Loucy (cell line): ENCODE results near the gene ATRNL1.

Experiments
- H2AFZ ChIP-seq: fragments of 200-600 bp; sonication (generic); 2 replicates; pipeline ENCODE4 v1.6.0; 2016; ENCODE audit warnings: antibody characterized with exemption, mild to moderate bottlenecking, low read length, moderate library complexity
- H3F3A ChIP-seq: fragments of 200-600 bp; 2 replicates; pipeline ENCODE4 v1.6.0; 2016; ENCODE audit warnings: antibody characterized with exemption, low read depth, mild to moderate bottlenecking
- H3K27me3 ChIP-seq: fragments of 200-600 bp; sonication (generic); 2 replicates; pipeline ENCODE4 v1.6.1; 2014; ENCODE audit warnings: low read length, mild to moderate bottlenecking; ENCODE audit not compliant: insufficient read depth, poor library complexity, severe bottlenecking
- H3K36me3 ChIP-seq: fragments of 200-600 bp; sonication (generic); 2 replicates; pipeline ENCODE4 v1.6.1; 2016; ENCODE audit warnings: low read length; ENCODE audit not compliant: insufficient read depth
- H3K4me1 ChIP-seq: fragments of 200-600 bp; sonication (generic); 2 replicates; pipeline ENCODE4 v1.5.1; 2014; ENCODE audit warnings: low read length, mild to moderate bottlenecking; ENCODE audit not compliant: insufficient read depth, poor library complexity, severe bottlenecking
- H3K4me2 ChIP-seq: fragments of 200-600 bp; sonication (generic); 2 replicates; pipeline ENCODE4 v1.6.0; 2014; ENCODE audit warnings: antibody characterized with exemption, low read length, low read depth, mild to moderate bottlenecking; ENCODE audit not compliant: poor library complexity, severe bottlenecking
- H3K4me3 ChIP-seq: fragments of 200-600 bp; sonication (generic); 2 replicates; pipeline ENCODE4 v1.5.1; 2014; ENCODE audit warnings: low read length, mild to moderate bottlenecking, mixed read lengths; ENCODE audit not compliant: poor library complexity, severe bottlenecking
- H3K79me2 ChIP-seq: fragments of 200-600 bp; sonication (generic); 2 replicates; pipeline ENCODE4 v1.6.1; 2014; ENCODE audit warnings: low read length; ENCODE audit not compliant: insufficient read depth
- H3K9ac ChIP-seq: fragments of 200-600 bp; sonication (generic); 2 replicates; pipeline ENCODE4 v1.6.0; 2014; ENCODE audit warnings: mild to moderate bottlenecking, low read depth, low read length, moderate library complexity; ENCODE audit not compliant: poor library complexity, severe bottlenecking
- H3K9me2 ChIP-seq: fragments of 200-600 bp; sonication (generic); replicated peaks from 2 replicates; pipeline ENCODE4 v1.6.1; 2016; ENCODE audit warnings: low read depth, low read length, mixed read lengths
- H3K9me3 ChIP-seq: fragments of 200-600 bp; sonication (generic); 2 replicates; pipeline ENCODE4 v1.6.1; 2014; ENCODE audit warnings: mild to moderate bottlenecking, antibody characterized with exemption, low read length, low read depth; ENCODE audit not compliant: insufficient read depth
- H4K20me1 ChIP-seq: fragments of 200-600 bp; sonication (generic); 2 replicates; pipeline ENCODE4 v1.6.0; 2014; ENCODE audit warnings: antibody characterized with exemption, low read length, mild to moderate bottlenecking; ENCODE audit not compliant: insufficient read depth, poor library complexity, severe bottlenecking
- CTCF ChIP-seq: fragments of 200-600 bp; sonication (generic); conservative IDR thresholded peaks from 2 replicates; pipeline ENCODE4 v1.5.1; 2014; ENCODE audit warnings: mild to moderate bottlenecking, antibody characterized with exemption, low read length
- EZH2phosphoT487 ChIP-seq: fragments of 200-600 bp; IDR thresholded peaks from 2 replicates; pipeline ENCODE4 v1.6.1; 2018; ENCODE audit warnings: antibody characterized with exemption, mild to moderate bottlenecking, moderate library complexity, borderline replicate concordance

The ATRNL1 gene

DNA sequence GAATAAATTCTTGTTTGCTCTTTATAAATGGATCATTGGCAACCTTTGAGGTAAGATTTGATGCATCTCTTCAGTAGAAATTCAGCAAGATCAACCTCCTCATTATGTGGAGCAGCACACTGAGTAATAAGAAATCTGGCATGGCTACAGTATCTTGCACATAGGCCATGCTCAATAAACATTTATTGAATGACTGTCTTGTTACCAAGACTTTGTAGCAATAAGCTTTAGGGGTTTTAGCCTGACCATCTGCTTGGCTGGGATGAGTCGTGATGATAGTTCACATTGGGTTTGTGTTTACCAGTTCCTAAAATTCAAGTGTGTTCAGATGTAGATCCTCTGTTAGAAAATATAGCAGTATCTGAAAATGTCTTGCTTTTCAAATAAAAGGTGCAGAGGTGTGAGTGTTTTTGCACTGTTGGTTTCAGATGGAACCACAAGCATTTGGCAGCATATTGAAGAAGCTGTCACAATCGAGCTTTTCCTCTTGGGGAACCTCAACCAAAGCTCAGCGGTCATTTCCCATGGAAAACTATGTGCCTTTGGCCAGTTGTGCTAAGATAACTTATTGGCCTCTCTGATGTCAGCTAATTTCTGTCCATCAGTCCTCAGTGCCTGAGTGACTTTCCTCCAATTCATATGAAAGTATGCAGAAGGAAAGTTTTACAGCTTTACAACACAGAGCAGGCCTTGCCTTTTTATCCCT lies 737.3 kb downstream of the ATRNL1 start:
- peak overlapping the region; percentile 6 for H3K9ac ChIP-seq
- no peaks in the 10 kb centered on the region for H3K9me3 ChIP-seq
- no peaks in the 10 kb centered on the region for H3F3A ChIP-seq
- no peaks in the 10 kb centered on the region for H3K36me3 ChIP-seq
- no peak overlapping the region for H3K4me2 ChIP-seq
- no peaks in the 10 kb centered on the region for H3K9me2 ChIP-seq
- no peaks in the 10 kb centered on the region for H4K20me1 ChIP-seq
- no peaks in the 10 kb centered on the region for H3K79me2 ChIP-seq
- peaks cover 17% of the 10 kb centered on the region for H3K4me1 ChIP-seq
- H2AFZ ChIP-seq, result no peak overlapping the region
- no peak overlapping the region for H3K4me3 ChIP-seq
- no peaks in the 10 kb centered on the region for H3K27me3 ChIP-seq
- TF ChIP-seq EZH2phosphoT487 (no peak), CTCF (no peak)

GRCh38 chr10:115831016-115831415 lies 737.9 kb downstream of the ATRNL1 start:
- no peak overlapping the region for H3K9ac ChIP-seq
- peaks cover 17% of the 10 kb centered on the region for H3K4me1 ChIP-seq
- TF ChIP-seq CTCF (no peak), EZH2phosphoT487 (no peak)
- no peaks in the 10 kb centered on the region for H3K9me3 ChIP-seq
- H3F3A ChIP-seq, result no peaks in the 10 kb centered on the region
- no peaks in the 10 kb centered on the region for H3K79me2 ChIP-seq
- H4K20me1 ChIP-seq, result no peaks in the 10 kb centered on the region
- no peaks in the 10 kb centered on the region for H3K27me3 ChIP-seq
- no peak overlapping the region for H3K4me2 ChIP-seq
- H3K9me2 ChIP-seq, result no peaks in the 10 kb centered on the region
- H3K36me3 ChIP-seq, result no peaks in the 10 kb centered on the region
- no peak overlapping the region for H2AFZ ChIP-seq
- H3K4me3 ChIP-seq, result no peak overlapping the region

DNA sequence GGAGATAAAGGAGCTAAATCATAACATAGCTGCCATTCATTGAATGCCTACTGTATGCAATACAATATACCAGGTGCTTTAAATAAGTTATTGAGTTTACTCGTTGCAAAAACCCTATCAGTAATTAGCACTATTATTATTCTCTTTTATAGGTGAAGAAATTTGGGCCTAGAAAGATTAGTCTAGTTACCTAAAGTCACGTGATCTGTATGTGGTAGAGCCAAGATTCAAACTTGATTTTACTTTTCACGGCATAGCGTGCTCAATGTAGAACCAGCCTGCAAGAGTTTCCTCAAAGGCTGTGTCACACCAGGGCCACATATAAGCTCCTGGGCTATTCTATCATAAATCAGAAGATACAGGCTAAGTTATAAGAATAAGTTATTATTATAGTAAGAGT lies 740.0 kb downstream of the ATRNL1 start:
- no peak overlapping the region for H3K4me2 ChIP-seq
- H4K20me1 ChIP-seq, result no peaks in the 10 kb centered on the region
- no peak for TF ChIP-seq EZH2phosphoT487
- TF ChIP-seq CTCF, result no peak
- H3K9me2 ChIP-seq, result no peaks in the 10 kb centered on the region
- H2AFZ ChIP-seq, result no peak overlapping the region
- H3K4me3 ChIP-seq, result no peak overlapping the region
- H3K4me1 ChIP-seq, result peaks cover 17% of the 10 kb centered on the region
- no peak overlapping the region for H3K9ac ChIP-seq
- no peaks in the 10 kb centered on the region for H3K79me2 ChIP-seq
- no peaks in the 10 kb centered on the region for H3K36me3 ChIP-seq
- H3K27me3 ChIP-seq, result no peaks in the 10 kb centered on the region
- H3F3A ChIP-seq, result no peaks in the 10 kb centered on the region
- no peaks in the 10 kb centered on the region for H3K9me3 ChIP-seq
